NCI-H748 treated with DMSO at 0.1 percent for 48 hours (cell line): Measurements from ENCODE around the gene APOBEC3G.
"Not testable (repeated sequence)": the region's sequence is repeated elsewhere in the genome, so short reads cannot be mapped to it uniquely, and the experiment has no call there.

Experiments
- DNase-seq: peaks from one replicate; lab custom pipeline; 2025; lab: John Stamatoyannopoulos, UW

Gene APOBEC3G

DNA sequence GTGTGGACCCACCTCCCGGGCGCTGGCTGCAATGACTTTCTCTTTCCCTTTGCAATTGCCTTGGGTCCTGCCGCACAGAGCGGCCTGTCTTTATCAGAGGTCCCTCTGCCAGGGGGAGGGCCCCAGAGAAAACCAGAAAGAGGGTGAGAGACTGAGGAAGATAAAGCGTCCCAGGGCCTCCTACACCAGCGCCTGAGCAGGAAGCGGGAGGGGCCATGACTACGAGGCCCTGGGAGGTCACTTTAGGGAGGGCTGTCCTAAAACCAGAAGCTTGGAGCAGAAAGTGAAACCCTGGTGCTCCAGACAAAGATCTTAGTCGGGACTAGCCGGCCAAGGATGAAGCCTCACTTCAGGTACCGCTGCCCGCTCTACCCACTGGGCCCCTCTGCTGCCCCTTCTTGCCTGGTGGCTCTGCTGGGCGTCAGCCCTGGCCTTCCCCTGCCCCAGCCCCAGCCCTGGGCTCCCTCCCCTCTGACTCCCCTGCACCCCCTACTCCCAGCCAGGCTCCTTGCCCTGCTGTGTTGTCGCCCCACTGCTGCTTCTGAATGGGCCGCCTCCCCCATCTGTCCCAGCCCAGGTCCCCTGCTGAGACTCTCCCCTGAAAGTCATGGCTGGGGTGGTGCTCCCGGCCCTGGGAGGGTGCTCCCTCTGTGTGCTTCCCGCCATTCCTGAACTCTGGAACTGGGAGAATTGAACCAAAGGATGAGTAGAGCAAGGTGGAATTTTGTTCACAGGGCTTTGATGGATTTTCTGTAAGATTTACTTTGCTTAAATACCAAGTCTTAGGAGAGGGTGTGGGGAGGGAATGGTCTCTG is at the start of gene APOBEC3G:
APOBEC3G (plus strand) TSS at position 250 of the 815 bp plus-strand sequence; CDS start at position 337, 87 bp downstream.
- DNase-seq = not testable (repeated sequence)

DNA sequence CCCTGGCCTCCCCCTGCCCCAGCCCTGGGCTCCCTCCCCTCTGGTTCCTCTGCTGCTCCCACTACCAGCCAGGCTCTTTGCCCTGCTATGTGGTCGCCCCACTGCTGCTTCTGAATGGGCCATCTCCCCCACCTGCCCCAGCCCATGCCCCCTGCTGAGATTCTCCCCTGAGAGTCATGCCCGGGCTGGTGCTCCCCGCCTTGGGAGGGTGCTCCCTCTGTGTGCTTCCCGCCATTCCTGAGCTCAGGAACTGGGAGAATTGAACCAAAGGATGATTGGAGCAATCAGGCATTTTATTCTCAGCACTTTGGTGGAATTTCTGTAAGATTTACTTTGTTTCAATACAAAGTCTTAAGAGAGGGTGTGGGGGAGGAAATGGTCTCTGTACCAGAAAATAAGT is 49.4 kb upstream of the APOBEC3G start:
- no peak for DNase-seq

DNA sequence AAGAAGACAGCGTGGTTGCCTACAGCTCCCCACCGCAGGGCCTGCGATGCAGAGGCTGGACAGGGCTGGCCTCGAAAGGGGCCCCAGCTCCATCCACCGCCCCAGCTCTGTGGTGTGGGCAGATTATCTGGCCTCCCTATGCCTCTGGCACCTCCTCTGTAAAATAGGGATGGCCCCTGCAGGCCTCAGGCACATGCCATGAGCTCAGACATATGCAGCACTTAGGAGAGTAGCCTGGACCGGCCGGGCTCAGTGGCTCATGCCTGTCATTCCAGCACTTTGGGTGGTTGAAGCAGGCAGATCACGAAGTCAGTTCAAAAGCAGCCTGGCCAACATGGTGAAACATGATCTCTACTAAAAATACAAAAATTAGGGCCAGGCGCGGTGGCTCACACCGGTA is 48.8 kb upstream of the APOBEC3G start:
- DNase-seq = no peak

DNA sequence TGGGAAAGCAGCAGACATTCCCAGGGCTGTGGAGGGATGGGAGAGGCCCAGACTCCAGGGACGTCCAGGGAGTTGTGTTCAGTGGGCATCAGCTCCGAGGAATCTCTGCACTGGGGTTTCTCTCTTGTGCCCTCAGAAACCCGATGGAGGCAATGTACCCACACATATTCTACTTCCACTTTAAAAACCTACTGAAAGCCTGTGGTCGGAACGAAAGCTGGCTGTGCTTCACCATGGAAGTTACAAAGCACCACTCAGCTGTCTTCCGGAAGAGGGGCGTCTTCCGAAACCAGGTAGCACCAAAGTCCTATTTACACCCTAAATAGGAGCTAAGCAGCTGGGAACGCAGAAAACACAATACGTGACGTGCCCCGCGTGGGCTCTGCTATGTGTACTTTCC is 47.8 kb upstream of the APOBEC3G start:
- no peak for DNase-seq

DNA sequence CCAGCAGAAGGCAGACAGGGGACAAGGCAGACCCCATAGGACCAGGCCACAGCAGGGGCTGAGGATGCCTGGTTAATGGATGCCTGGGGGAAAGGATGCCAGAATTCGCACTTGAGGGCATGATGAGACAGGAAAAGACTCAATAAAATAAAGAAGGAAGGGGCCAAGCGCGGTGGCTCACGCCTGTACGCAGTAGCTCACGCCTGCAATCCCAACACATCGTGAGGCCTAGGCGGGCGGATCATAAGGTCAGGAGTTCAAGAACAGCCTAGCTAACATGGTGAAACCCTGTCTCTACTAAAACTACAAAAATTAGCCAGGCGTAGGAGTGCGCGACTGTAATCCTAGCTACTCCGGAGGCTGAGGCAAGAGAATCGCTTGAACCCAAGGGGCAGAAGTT is 46.4 kb upstream of the APOBEC3G start:
- no peak for DNase-seq

DNA sequence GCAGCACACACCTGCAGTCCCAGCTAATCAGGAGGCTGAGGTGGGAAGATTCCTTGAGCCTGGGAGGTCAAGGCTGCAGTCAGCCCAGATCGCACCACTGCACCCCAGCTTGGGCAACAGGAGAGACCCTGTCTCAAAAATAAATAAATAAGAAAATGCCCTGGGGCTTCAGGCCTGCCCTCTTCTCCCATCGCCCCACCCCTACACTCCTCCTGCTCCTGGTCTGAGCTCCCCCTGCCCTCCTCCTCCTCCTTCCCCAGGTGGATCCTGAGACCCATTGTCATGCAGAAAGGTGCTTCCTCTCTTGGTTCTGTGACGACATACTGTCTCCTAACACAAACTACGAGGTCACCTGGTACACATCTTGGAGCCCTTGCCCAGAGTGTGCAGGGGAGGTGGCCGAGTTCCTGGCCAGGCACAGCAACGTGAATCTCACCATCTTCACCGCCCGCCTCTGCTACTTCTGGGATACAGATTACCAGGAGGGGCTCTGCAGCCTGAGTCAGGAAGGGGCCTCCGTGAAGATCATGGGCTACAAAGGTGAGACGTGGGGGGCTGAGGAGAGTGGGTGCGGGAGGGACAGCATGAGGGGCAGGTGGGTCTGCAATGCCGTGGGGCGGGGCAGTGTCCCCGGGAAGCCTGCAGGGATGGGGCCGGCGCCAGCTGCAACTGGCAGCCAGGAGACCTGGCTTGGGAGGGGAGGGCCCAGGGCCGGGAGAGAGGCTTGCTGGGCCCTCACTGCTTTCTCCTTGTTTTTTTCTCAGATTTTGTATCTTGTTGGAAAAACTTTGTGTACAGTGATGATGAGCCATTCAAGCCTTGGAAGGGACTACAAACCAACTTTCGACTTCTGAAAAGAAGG is 45.4 kb upstream of the APOBEC3G start:
- not testable (repeated sequence) for DNase-seq

DNA sequence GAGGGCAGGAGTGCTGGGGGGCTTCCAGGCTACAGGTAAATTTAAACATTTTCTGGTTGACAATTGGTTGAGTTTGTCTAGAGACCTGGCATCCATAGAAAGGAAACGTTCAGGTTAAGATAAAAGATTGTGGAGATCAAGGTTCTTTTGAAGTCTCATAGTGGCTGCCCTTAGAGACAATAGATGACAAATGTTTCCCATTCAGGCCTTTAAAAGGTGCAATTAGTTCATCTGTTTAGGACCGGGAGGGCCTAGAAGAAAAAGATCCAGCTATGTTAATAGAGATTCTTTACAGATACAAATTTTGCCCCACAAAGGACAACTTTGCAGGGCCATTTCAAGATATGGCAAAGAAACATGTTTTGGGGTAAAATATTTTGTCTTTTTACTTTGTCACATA is 40.0 kb upstream of the APOBEC3G start:
- not testable (repeated sequence) for DNase-seq

DNA sequence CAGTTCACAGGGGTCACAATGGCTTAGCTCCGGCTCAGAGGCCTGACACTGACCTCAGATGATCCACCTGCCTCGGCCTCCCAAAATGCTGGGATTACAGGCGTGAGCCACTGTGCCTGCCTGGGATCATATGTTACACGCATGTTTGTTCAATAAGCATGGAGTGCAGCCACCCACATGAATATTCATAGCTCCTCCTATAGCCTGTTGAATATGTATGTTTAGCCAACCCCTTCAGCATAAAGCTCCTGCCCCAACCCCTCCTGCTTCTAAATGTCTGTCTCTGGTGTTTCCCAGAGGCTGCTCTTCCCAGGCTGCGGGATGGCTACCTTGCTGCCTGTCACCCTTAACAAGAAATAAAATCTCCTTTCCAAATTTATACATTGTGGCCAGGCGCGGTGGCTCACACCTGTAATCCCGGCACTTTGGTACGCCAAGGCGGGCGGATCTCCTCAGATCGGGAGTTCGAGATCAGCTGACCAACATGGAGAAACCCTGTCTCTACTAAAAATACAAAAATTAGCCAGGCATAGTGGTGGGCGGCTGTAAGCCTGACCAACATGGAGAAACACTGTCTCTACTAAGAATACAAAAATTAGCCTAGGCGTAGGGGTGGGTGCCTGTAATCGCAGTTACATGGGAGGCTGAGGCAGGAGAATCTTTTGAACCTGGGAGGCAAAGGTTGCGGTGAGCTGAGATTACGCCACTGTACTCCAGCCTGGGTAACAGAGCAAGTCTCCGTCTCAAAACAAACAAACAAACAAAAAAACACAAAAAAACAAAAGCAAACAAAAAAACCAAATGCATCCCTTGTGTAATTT is 37.6 kb upstream of the APOBEC3G start:
- DNase-seq = no peak

DNA sequence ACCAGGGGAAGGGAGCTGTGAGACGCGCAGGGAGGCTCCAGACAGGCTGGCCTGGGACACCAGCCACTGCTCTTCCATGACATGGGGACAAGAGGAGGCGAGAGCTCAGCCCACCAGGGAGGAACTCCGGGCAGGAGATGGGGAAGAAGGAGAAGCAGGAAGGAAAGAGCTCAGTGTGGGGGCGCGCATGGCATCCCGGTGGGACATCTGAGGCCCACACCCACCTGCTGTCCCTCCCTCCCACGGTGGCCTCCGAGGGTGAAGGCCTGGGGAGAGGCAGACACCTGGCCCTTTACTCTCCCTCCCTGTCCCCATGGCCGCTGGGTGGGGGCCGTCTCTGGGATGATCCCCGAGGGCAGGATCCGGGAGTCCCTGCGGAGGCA is 36.9 kb upstream of the APOBEC3G start:
- DNase-seq = not testable (repeated sequence)

DNA sequence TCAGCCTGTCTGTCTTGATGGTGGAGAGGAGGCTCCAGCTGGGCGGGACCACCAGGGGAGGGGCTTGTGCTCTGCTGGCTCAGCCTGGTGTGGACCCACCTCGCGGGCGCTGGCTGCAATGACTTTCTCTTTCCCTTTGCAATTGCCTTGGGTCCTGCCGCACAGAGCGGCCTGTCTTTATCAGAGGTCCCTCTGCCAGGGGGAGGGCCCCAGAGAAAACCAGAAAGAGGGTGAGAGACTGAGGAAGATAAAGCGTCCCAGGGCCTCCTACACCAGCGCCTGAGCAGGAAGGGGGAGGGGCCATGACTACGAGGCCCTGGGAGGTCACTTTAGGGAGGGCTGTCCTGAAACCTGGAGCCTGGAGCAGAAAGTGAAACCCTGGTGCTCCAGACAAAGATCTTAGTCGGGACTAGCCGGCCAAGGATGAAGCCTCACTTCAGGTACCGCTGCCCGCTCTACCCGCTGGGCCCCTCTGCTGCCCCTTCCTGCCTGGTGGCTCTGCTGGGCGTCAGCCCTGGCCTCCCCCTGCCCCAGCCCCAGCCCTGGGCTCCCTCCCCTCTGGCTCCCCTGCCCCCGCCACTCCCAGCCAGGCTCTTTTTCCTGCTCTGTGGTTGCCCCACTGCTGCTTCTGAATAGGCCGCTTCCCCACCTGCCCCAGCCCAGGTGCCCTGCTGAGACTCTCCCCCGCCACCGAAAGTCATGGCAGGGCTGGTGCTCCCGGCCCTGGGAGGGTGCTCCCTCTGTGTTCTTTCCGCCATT is 36.4 kb upstream of the APOBEC3G start, which contains the start of gene APOBEC3F:
APOBEC3F (plus strand) TSS at position 327 of the 759 bp plus-strand sequence; CDS start at position 424, 97 bp downstream.
- DNase-seq = not testable (repeated sequence)

DNA sequence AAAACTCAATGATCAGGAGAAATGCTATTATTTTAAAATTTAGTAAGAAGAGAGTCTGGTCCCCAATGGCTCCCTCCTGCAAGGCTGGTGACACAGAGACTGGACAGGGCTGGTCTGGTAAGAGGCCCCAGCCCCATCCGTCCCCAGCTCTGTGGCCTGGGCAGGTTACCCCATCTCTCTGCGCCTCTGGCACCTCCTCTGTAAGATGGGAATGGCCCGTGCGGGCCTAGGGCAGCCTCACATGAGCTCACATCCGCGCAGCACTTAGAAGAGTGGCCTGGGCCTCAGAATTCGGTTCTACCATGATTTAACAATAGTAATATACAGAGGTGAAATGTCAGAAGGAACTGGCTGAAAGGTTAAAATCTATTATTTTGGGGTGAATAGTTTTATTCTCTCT is 35.2 kb upstream of the APOBEC3G start:
- no peak for DNase-seq

DNA sequence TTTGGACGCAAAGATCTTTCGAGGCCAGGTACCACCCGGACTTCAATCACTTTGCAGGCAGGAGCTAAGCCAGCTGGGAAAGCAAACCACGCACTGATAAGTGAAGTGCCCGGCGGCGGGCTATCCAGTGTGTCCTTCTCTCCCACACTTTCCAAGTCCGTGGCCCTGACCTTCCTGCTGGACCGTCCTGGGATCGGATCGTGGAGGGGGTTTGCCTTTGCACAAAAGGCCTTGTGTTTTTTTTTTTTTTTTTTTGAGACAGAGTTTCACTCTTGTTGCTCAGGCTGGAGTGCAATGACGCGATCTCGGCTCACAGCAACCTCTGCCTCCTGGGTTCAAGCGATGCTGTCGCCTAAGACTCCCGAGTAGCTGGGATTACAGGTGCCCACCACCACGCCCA is 34.0 kb upstream of the APOBEC3G start:
- not testable (repeated sequence) for DNase-seq

DNA sequence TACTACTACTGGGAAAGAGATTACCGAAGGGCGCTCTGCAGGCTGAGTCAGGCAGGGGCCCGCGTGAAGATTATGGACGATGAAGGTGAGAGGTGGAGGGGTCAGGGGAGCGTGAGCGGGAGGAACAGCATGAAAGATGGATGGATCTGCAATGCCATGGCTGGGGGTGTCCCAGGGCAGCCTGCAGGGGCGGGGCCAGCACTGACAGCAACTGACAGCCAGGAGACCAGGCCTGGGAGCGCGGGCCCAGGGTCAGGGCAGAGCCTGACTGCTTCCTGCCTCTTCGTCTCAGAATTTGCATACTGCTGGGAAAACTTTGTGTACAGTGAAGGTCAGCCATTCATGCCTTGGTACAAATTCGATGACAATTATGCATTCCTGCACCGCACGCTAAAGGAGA is 31.9 kb upstream of the APOBEC3G start:
- not testable (repeated sequence) for DNase-seq

DNA sequence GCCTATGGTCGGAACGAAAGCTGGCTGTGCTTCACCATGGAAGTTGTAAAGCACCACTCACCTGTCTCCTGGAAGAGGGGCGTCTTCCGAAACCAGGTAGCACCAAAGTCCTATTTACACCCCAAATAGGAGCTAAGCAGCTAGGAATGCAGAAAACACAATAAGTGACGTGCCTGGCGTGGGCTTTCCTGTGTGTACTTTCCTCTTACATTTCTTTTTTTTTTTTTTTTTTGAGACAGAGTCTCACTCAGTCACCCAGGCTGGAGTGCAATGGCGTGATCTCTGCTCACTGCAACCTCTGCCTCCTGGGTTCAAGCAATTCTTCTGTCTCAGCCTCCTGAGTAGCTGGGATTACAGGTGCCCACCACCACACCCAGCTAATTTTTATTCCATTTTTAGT is 27.6 kb upstream of the APOBEC3G start:
- DNase-seq = not testable (repeated sequence)

DNA sequence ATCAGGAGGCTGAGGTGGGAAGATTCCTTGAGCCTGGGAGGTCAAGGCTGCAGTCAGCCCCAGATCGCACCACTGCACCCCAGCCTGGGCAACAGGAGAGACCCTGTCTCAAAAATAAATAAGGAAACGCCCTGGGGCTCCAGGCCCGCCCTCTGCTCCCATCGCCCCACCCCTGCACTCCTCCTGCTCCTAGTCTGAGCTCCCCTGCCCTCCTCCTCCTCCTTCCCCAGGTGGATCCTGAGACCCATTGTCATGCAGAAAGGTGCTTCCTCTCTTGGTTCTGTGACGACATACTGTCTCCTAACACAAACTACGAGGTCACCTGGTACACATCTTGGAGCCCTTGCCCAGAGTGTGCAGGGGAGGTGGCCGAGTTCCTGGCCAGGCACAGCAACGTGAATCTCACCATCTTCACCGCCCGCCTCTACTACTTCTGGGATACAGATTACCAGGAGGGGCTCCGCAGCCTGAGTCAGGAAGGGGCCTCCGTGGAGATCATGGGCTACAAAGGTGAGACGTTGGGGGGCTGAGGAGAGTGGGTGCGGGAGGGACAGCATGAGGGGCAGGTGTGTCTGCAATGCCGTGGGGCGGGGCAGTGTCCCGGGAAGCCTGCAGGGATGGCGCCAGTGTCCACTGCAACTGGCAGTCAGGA is 25.1 kb upstream of the APOBEC3G start:
- not testable (repeated sequence) for DNase-seq

DNA sequence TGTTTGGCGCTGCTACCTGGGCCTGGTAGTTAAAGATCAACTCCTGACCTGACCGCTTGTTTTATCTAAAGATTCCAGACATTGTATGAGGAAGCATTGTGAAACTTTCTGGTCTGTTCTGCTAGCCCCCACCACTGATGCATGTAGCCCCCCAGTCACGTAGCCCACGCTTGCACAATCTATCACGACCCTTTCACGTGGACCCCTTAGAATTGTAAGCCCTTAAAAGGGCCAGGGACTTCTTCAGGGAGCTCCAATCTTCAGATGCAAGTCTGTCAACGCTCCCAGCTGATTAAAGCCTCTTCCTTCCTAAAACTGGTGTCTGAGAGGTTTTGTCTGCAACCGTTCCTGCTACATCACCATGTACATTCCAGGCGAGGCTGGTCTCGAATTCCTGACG is 21.4 kb upstream of the APOBEC3G start:
- DNase-seq = no peak

DNA sequence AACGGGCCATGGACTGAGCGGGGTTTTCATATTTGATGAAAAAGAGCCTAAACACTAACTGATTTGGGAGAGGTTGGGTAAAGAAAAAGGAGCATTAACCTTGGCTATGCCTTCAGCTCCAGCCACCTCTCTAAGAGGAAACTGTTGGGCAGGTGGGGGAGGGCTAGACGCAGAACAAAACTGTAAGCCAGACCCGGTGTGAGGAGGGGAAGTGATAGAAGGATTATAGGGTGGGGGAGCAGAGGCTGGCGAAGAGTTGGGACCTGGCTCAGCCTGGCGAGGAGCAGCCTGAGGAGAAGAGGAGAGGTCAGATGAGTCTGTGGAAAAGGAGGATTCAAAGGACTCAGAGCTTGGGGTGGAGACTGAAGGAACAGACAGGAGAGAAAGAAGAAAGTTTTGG is 15.8 kb upstream of the APOBEC3G start:
- not testable (repeated sequence) for DNase-seq

DNA sequence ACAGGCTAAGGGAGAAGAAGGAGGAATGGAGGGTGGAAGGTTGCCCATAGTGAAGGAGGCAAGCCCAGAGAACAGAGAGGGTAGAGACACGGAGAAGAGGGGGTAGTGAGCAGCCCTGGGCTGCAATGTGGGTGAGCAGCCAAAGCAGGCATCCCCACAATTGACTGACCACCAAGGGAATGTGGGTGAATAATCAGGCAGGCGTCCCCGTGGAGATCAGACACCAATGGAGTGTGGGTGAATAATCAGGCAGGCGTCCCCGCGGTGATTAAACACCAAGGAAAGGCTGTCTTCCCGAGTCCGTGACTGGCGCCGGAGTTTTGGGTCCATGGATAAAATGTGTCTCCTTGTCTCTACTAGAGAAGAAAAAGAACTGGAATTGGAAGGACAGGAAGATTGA is 15.1 kb upstream of the APOBEC3G start:
- DNase-seq = not testable (repeated sequence)

DNA sequence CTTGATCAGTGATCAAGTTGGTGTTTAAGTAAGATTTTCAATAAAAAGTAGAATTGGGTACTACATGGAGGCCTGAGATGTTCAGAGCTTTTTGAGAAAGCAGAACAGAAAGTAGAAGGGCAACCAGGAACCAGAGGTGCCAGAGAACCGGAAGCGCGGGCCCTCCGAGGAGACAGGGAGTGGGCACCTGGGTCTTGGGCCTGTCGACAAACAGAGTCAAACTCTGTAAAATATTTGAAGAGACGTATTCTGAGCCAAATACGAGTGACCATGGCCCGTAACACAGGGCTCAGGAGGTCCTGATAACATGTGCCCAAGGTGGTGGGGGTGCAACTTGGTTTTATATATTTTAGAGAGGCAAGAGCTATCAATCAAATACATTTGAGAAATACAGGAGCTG is 13.2 kb upstream of the APOBEC3G start:
- not testable (repeated sequence) for DNase-seq

DNA sequence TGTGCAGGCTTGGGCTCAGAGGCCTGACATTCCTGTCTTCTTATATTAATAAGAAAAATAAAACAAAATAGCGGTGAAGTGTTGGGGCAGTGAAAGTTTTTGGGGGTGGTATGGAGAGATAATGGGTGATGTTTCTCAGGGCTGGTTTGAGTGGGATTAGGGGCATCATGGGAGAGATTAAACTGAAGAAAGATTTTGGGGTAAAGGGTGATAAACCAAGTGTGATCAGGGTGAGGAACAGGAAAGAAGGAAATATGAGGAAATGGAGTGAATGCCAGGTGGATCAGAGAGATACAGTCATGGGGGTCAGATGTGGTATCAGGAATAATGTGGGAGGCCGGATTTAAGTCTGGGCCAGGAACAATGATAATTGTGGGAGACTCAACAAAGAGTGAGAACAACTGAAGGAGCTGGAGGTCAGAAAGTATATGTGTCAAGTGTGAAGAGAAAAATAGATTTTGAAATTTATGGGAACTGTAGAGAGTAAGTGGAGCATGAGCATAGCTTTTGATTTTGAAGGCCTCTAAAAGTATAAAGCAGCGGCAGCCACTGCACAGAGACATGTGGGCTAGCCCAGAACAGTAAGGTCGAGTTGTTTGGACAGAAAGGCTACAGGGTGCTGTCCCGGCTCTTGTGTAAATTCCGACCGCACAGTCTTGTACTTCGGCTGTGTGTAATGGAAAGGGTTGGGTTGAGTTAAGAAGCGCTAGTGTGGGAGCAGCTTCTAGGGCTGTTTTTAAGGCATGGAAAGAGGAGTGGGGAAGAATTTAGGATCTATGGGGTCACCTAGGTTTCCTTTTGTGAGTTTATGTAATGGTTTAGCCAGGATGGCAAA is 10.4 kb upstream of the APOBEC3G start:
- DNase-seq = not testable (repeated sequence)
